ENCODE measurements around the gene NAP1L4.
"Not testable (repeated sequence)": the region's sequence is repeated elsewhere in the genome, so short reads cannot be mapped to it uniquely, and the experiment has no call there.

Gene NAP1L4

GRCh38 chr11:2909133-2909902 is 82.8 kb downstream of the NAP1L4 start:
- peaks cover 15% of the 10 kb centered on the region for H3K36me3 Mint-ChIP-seq
- CTCF ChIA-PET = no interaction called here

GRCh38 chr11:2908130-2908529 is 84.0 kb downstream of the NAP1L4 start:
- Mint-ChIP-seq H3K36me3 (peaks cover 15% of the 10 kb centered on the region), H3K27me3 (peaks cover 15% of the 10 kb centered on the region), H3K27ac (no peak overlapping the region), H3K4me3 (no peak overlapping the region), H3K4me1 (peaks cover 15% of the 10 kb centered on the region), H3K9me3 (peaks cover 8% of the 10 kb centered on the region)
- no peak for DNase-seq
- CTCF ChIA-PET = no interaction called here

More at GRCh38 chr11:2909133-2909902, 82.8 kb downstream of the NAP1L4 start:
- Mint-ChIP-seq H3K27me3 (peaks cover 27% of the 10 kb centered on the region), H3K4me1 (peaks cover 16% of the 10 kb centered on the region), H3K4me3 (no peak overlapping the region), H3K27ac (no peak overlapping the region), H3K9me3 (peaks cover 8% of the 10 kb centered on the region)
- DNase-seq = no peak

- Mint-ChIP-seq H3K36me3 (peaks cover 15% of the 10 kb centered on the region), H3K4me1 (peaks cover 32% of the 10 kb centered on the region)
- H3K27me3 Mint-ChIP-seq, H3K9me3 Mint-ChIP-seq, H3K27ac Mint-ChIP-seq, DNase-seq, H3K4me3 Mint-ChIP-seq: not testable (repeated sequence)
- CTCF ChIA-PET = interaction anchor here (1.7 kb wide), 1 partner anchor 116 kb away, joined by 6 read pairs; no protein-coding TSS in a partner anchor
Measured at GRCh38 chr11:2905299-2905698, 86.8 kb downstream of the NAP1L4 start.

DNA sequence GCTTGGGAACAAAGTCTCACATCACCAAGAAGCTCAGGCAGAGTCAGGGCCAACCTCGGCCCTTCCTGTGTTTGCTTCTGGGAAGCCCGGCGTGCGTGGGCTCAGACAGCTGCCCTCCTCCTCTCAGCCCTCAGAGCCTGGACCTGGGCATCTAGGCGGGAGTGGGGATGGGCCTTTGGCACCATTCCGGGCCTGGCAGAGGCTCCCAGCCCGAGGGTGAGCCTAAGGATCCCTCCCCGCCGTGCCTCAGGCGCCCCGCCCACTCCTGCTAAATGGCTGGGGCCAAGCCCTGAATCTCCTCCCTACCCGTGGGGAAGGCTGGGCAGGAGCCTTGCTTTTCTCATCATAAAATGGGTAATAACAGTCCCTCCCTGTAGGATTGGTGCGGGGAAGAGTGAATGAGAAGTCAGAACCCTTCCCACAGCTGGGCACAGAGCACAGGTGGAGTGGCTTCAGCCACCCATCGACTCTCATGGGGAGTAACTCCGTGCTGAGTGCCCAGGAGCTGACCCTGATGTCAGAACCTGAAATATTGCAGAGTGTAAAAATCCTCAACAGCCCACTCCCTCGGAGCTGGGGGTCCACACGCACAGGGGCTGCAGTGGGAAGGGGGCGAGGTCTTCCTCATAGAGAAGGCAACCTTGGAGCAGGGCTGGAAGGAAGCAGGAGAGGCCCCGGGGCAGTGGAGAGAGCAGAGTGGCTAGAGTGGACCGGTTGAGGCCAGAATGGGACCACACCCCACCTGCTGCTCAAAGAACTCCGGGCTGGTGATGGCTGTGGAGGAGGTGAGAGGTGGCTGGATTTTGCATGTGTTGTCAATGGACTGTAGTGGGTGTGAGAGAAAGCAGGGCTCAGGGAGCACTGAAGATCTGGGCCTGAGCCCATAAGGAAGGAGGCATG is 87.7 kb downstream of the NAP1L4 start:
- H3K27ac Mint-ChIP-seq = no peak overlapping the region
- peaks cover 8% of the 10 kb centered on the region for H3K27me3 Mint-ChIP-seq
- no peak for DNase-seq
- peak overlapping the region; percentile 72 for H3K4me3 Mint-ChIP-seq
- peaks cover 8% of the 10 kb centered on the region for H3K9me3 Mint-ChIP-seq
- peaks cover 40% of the 10 kb centered on the region for H3K4me1 Mint-ChIP-seq
- CTCF ChIA-PET = interaction anchor here (1.2 to 4.1 kb wide), 4 partner anchors 12 to 186 kb away, joined by 3 to 26 read pairs (median 7); no protein-coding TSS in a partner anchor
- peaks cover 16% of the 10 kb centered on the region for H3K36me3 Mint-ChIP-seq

GRCh38 chr11:2903672-2904011 is 88.5 kb downstream of the NAP1L4 start:
- peaks cover 47% of the 10 kb centered on the region for H3K4me1 Mint-ChIP-seq
- peaks cover 8% of the 10 kb centered on the region for H3K27me3 Mint-ChIP-seq
- CTCF ChIA-PET = interaction anchor here (1.2 to 4.1 kb wide), 4 partner anchors 11 to 187 kb away, joined by 3 to 26 read pairs (median 9); partner anchors contain the start of gene PHLDA2
- peaks cover 20% of the 10 kb centered on the region for H3K36me3 Mint-ChIP-seq
- H3K27ac Mint-ChIP-seq = no peak overlapping the region
- peaks cover 11% of the 10 kb centered on the region for H3K9me3 Mint-ChIP-seq
- DNase-seq = no peak
- peak overlapping the region; percentile 72 for H3K4me3 Mint-ChIP-seq

GRCh38 chr11:2902784-2903671 is 89.1 kb downstream of the NAP1L4 start:
- Mint-ChIP-seq H3K4me3 (peak overlapping the region; percentile 72), H3K9me3 (peaks cover 11% of the 10 kb centered on the region), H3K27ac (peak overlapping the region; percentile 75), H3K27me3 (peaks cover 8% of the 10 kb centered on the region), H3K36me3 (peaks cover 20% of the 10 kb centered on the region), H3K4me1 (peaks cover 53% of the 10 kb centered on the region)
- CTCF ChIA-PET = interaction anchor here (0.6 to 4.1 kb wide), 7 partner anchors 8 to 372 kb away, joined by 3 to 26 read pairs (median 5); partner anchors contain the start of gene PHLDA2
- DNase-seq = no peak

GRCh38 chr11:2901854-2902783 is 90.0 kb downstream of the NAP1L4 start:
- Mint-ChIP-seq H3K9me3 (peaks cover 11% of the 10 kb centered on the region), H3K36me3 (peaks cover 20% of the 10 kb centered on the region), H3K27me3 (peaks cover 8% of the 10 kb centered on the region), H3K4me1 (peaks cover 58% of the 10 kb centered on the region), H3K27ac (peak overlapping the region; percentile 81), H3K4me3 (peak overlapping the region; percentile 72)
- CTCF ChIA-PET = interaction anchor here (0.6 to 4.1 kb wide), 6 partner anchors 9 to 371 kb away, joined by 3 to 26 read pairs (median 6); partner anchors contain the start of gene PHLDA2
- peak; percentile 98 for DNase-seq

GRCh38 chr11:2901196-2901796 is 90.8 kb downstream of the NAP1L4 start:
- H3K36me3 Mint-ChIP-seq = peaks cover 20% of the 10 kb centered on the region
- peak overlapping the region; percentile 11 for H3K27ac Mint-ChIP-seq
- H3K4me1 Mint-ChIP-seq = peaks cover 58% of the 10 kb centered on the region
- H3K9me3 Mint-ChIP-seq = peaks cover 8% of the 10 kb centered on the region
- peaks cover 9% of the 10 kb centered on the region for H3K27me3 Mint-ChIP-seq
- peak overlapping the region; percentile 51 for H3K4me3 Mint-ChIP-seq
- CTCF ChIA-PET = interaction anchor here (4.1 kb wide), 1 partner anchor 9 kb away, joined by 26 read pairs; no protein-coding TSS in a partner anchor
- no peak for DNase-seq

- DNase-seq = no peak
- H3K36me3 Mint-ChIP-seq = peaks cover 6% of the 10 kb centered on the region
- H3K27ac Mint-ChIP-seq = peak overlapping the region; percentile 95
- H3K27me3 Mint-ChIP-seq = peaks cover 9% of the 10 kb centered on the region
- H3K9me3 Mint-ChIP-seq = peaks cover 4% of the 10 kb centered on the region
- CTCF ChIA-PET = interaction anchor here (1.8 kb wide), 1 partner anchor 11 kb away, joined by 6 read pairs; no protein-coding TSS in a partner anchor
- H3K4me1 Mint-ChIP-seq = peaks cover 55% of the 10 kb centered on the region
- no peak overlapping the region for H3K4me3 Mint-ChIP-seq
Measured at GRCh38 chr11:2899080-2899783, 92.9 kb downstream of the NAP1L4 start.

DNA sequence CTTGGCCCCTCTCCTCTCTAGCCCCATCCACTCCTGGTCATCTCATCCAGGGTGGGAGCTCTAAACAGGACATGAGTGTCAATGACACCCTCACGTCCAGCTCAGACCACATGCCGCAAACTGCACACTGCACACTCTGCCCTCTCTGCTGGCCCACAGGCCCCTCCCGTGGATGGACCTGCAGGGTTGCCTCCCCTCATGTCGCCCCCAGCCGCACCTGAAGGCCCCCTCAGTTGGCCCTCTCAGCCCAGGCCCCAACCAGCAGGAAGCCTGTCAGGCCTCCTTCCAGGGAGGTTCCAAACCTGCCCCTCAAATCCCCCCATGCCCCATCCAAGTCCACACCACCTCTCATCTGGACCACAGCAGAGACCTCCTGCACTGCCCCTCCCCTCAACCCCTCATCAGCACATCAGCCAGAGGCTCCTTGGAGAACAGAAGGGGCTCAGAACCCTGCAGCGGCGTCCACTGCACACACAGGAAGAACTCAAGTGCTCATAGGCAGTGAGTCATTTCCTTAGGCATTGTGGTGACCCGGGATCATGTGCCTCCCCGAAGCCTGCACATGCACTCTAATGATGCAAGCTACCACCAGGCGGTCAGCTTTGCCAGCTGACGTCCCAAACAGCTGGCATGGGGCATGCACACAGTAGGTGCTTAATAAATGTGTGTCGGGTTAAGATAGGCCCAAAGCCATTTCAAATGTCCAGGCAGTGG is 93.6 kb downstream of the NAP1L4 start:
- Mint-ChIP-seq H3K4me1 (peaks cover 57% of the 10 kb centered on the region), H3K36me3 (peaks cover 6% of the 10 kb centered on the region), H3K27ac (peak overlapping the region; percentile 95), H3K27me3 (peaks cover 9% of the 10 kb centered on the region), H3K9me3 (peaks cover 4% of the 10 kb centered on the region), H3K4me3 (peak overlapping the region; percentile 64)
- DNase-seq = peak; percentile 75
- CTCF ChIA-PET = interaction anchor here (1.1 to 1.8 kb wide), 3 partner anchors 10 to 366 kb away, joined by 3 to 6 read pairs (median 5); no protein-coding TSS in a partner anchor

DNA sequence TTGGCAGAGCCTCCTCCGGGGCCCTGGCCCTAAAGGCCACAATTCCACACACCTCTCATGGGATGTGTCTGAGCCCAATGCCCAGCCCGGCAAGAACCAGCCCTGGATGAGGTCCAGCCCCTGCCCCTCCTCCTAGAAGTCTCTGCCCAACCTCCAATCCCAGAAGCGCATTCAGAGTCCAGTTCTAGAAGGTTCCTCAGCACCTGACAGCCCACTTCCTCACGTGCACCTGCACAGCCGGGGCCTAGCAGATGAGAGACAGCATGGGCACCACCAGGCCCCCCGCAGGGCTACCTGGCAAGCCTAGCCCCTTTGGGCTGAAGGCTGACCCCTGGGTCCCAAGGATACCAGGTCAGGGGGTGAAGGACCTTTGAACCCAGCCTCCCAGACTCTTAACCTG is 95.1 kb downstream of the NAP1L4 start:
- H3K4me3 Mint-ChIP-seq = no peak overlapping the region
- no peak overlapping the region for H3K27ac Mint-ChIP-seq
- H3K27me3 Mint-ChIP-seq = peaks cover 9% of the 10 kb centered on the region
- H3K9me3 Mint-ChIP-seq = peaks cover 4% of the 10 kb centered on the region
- peaks cover 6% of the 10 kb centered on the region for H3K36me3 Mint-ChIP-seq
- DNase-seq = no peak
- CTCF ChIA-PET = interaction anchor here (0.8 kb wide), 1 partner anchor 24 kb away, joined by 4 read pairs; no protein-coding TSS in a partner anchor
- H3K4me1 Mint-ChIP-seq = peaks cover 57% of the 10 kb centered on the region
